HepG2 (cell line): ENCODE data around the gene CRYBA2. TPM values are rescaled to one million over a fixed set of nuclear protein-coding genes. Genes with fewer than 3 reads are reported as not detected.

Source experiments
- ATAC-seq: fragments of 200-7000 bp; cut with Tn5 transposase; 3 replicates; pipeline ENCODE4 v1.9.1; 2020; ENCODE audit warnings: mild to moderate bottlenecking, moderate library complexity
- BruUV-seq: library from RNA; stranded (reverse); fragments of 400-500 nt; replicated peaks from 2 replicates; lab custom pipeline; 2021; lab: Mats Ljungman, UMichigan
- CTCF ChIA-PET: fragments of 300-600 bp; formaldehyde crosslinking; extraction: SDS; loops from one replicate; lab custom pipeline; 2021; ENCODE audit warnings: low total read pairs, inconsistent platforms, low intra/inter-chr PET ratio; lab: Yijun Ruan, JAX
- POLR2A ChIA-PET: fragments of 350-600 bp; sonication (Branson Sonifier 250); formaldehyde crosslinking; loops from one replicate; lab custom pipeline; 2020; ENCODE audit warnings: antibody characterized with exemption, inconsistent platforms; lab: Yijun Ruan, JAX
- DNase-seq: peaks from one replicate; pipeline ENCODE4 v3.0.0-alpha.2; 2015; ENCODE audit warnings: low spot score
- FAIRE-seq: peaks from 3 replicates; lab custom pipeline; 2011; peaks lifted over from hg19 to GRCh38; lab: Jason Lieb, UNC
- H2AFZ ChIP-seq: one replicate; pipeline ENCODE4 v1.6.1; 2011; ENCODE audit warnings: low read length, inconsistent platforms
- H3K27ac ChIP-seq: fragments of 300-600 bp; 3 replicates; pipeline ENCODE4 v1.8.0; 2011; ENCODE audit warnings: mixed run types, mild to moderate bottlenecking, mixed read lengths, low read length, inconsistent platforms; ENCODE audit not compliant: insufficient read depth; ENCODE audit errors: extremely low read length
- H3K27me3 ChIP-seq, 2 experiments: fragments of 200-600 bp in 1 of 2; 2 replicates in 1 of 2; 3 replicates in 1 of 2; pipeline versions ENCODE4 v1.6.0 to v1.8.0; 2011; ENCODE audit warnings: low read length in 2 of 2, mild to moderate bottlenecking in 2 of 2, moderate library complexity in 2 of 2, inconsistent platforms in 1 of 2; ENCODE audit not compliant: insufficient read depth in 2 of 2, control insufficient read depth in 1 of 2
- H3K36me3 ChIP-seq, 2 experiments: fragments of 200-600 bp in 1 of 2; replicated peaks in 1 of 2; 2 replicates in 1 of 2; 3 replicates in 1 of 2; pipeline versions ENCODE4 v1.5.1 to v1.8.0; 2011; ENCODE audit warnings: low read length in 2 of 2, inconsistent platforms in 1 of 2; ENCODE audit not compliant: insufficient read depth in 2 of 2, control insufficient read depth in 1 of 2
- H3K4me1 ChIP-seq: 2 replicates; pipeline ENCODE4 v1.5.1; 2012; ENCODE audit warnings: low read length, inconsistent platforms; ENCODE audit not compliant: insufficient read depth
- H3K4me2 ChIP-seq: 2 replicates; pipeline ENCODE4 v1.6.0; 2011; ENCODE audit warnings: low read depth, low read length, inconsistent platforms
- H3K4me3 ChIP-seq, 3 experiments: fragments of 200-600 bp in 1 of 3; sonication (generic), shearing (Covaris generic) in 1 of 3; replicated peaks in 1 of 3; 2 replicates each; pipeline ENCODE4 v1.5.1; 2011 to 2016; ENCODE audit warnings: low read length in 3 of 3, inconsistent platforms in 2 of 3, low read depth in 2 of 3, mild to moderate bottlenecking in 2 of 3, control low read depth in 1 of 3, mixed read lengths in 1 of 3; ENCODE audit not compliant: insufficient read depth in 1 of 3
- H3K79me2 ChIP-seq: one replicate; pipeline ENCODE4 v1.6.1; 2011; ENCODE audit warnings: low read length, inconsistent platforms; ENCODE audit not compliant: insufficient read depth
- H3K9ac ChIP-seq: 2 replicates; pipeline ENCODE4 v1.6.0; 2011; ENCODE audit warnings: mild to moderate bottlenecking, low read depth, low read length, inconsistent platforms; ENCODE audit not compliant: insufficient read depth
- H3K9me3 ChIP-seq: 2 replicates; pipeline ENCODE4 v1.5.1; 2012; ENCODE audit warnings: mild to moderate bottlenecking, low read length
- H4K20me1 ChIP-seq: 2 replicates; pipeline ENCODE4 v1.6.0; 2011; ENCODE audit warnings: inconsistent platforms, mild to moderate bottlenecking, low read length, moderate library complexity; ENCODE audit not compliant: insufficient read depth
- BCL6 ChIP-seq: IDR thresholded peaks from 2 replicates; pipeline ENCODE4 v1.6.1; 2016; ENCODE audit warnings: missing genetic modification reagents, missing compliant biosample characterization
- BRD4 ChIP-seq: sonication (generic); formaldehyde crosslinking; IDR thresholded peaks from 2 replicates; pipeline ENCODE4 v1.4.0; 2020; ENCODE audit warnings: missing genetic modification reagents
- CENPX ChIP-seq: sonication (generic); formaldehyde crosslinking; IDR thresholded peaks from 2 replicates; pipeline ENCODE4 v1.9.0; 2021; ENCODE audit warnings: mild to moderate bottlenecking, missing genetic modification reagents, moderate library complexity
- E2F2 ChIP-seq: sonication (generic); formaldehyde crosslinking; IDR thresholded peaks from 2 replicates; pipeline ENCODE4 v1.4.0; 2020; ENCODE audit warnings: missing genetic modification reagents, borderline replicate concordance
- ELF3 ChIP-seq: IDR thresholded peaks from 2 replicates; pipeline ENCODE4 v1.6.1; 2016; ENCODE audit warnings: missing genetic modification reagents, missing compliant biosample characterization
- NCOA2 ChIP-seq: sonication (generic); formaldehyde crosslinking; IDR thresholded peaks from 2 replicates; pipeline ENCODE4 v1.8.0; 2022; ENCODE audit warnings: inconsistent platforms
- PCBP1 ChIP-seq: fragments of 200-400 bp; formaldehyde crosslinking; IDR thresholded peaks from 2 replicates; pipeline ENCODE4 v1.6.1; 2017; ENCODE audit warnings: mild to moderate bottlenecking, low read depth, low read length, borderline replicate concordance
- PHF20 ChIP-seq: sonication (generic); formaldehyde crosslinking; IDR thresholded peaks from 2 replicates; pipeline ENCODE4 v1.5.0; 2020; ENCODE audit warnings: mild to moderate bottlenecking, missing genetic modification reagents
- RORA ChIP-seq: sonication (generic); formaldehyde crosslinking; IDR thresholded peaks from 2 replicates; pipeline ENCODE4 v1.5.0; 2020; ENCODE audit warnings: mild to moderate bottlenecking, missing genetic modification reagents, moderate library complexity
- TGIF2 ChIP-seq: IDR thresholded peaks from 2 replicates; pipeline ENCODE4 v1.6.1; 2016; ENCODE audit warnings: control low read depth, missing compliant biosample characterization
- ZFP36L2 ChIP-seq: sonication (generic); formaldehyde crosslinking; IDR thresholded peaks from 2 replicates; pipeline ENCODE4 v1.4.0; 2020; ENCODE audit warnings: missing genetic modification reagents
- ZMYM3 ChIP-seq: sonication (generic); formaldehyde crosslinking; IDR thresholded peaks from 2 replicates; pipeline ENCODE4 v1.5.1; 2020; ENCODE audit warnings: mild to moderate bottlenecking, missing genetic modification reagents
- ZNF30 ChIP-seq: sonication (generic); formaldehyde crosslinking; IDR thresholded peaks from 2 replicates; pipeline ENCODE4 v1.5.0; 2020; ENCODE audit warnings: mild to moderate bottlenecking, missing genetic modification reagents
- ZNF660 ChIP-seq: sonication (generic); formaldehyde crosslinking; IDR thresholded peaks from 2 replicates; pipeline ENCODE4 v1.5.1; 2020; ENCODE audit warnings: mild to moderate bottlenecking, low read depth, missing genetic modification reagents, borderline replicate concordance
- ZNF800 ChIP-seq: sonication (generic); formaldehyde crosslinking; IDR thresholded peaks from 2 replicates; pipeline ENCODE4 v1.4.0; 2020; ENCODE audit warnings: missing genetic modification reagents
- WGBS: methylation state at CpG from one replicate; pipeline ENCODE4 v1.1.6; 2017; ENCODE audit warnings: low lambda C conversion rate; 5-methylcytosine and 5-hydroxymethylcytosine counted together
- in situ Hi-C: cut with HindIII; loops from 2 replicates; pipeline ENCODE4 v1.10.0; 2017; ENCODE audit warnings: low pct_unique_long_range_greater_than_20kb; ENCODE audit not compliant: extremely low pct_ligation_motif_present
- intact Hi-C: fragments of 100-400 bp; cut with micrococcal nuclease; formaldehyde crosslinking; loops from one replicate; pipeline ENCODE4 v1.10.0; 2022; ENCODE audit not compliant: unreplicated experiment
- polyA plus RNA-seq, 8 experiments: library from polyadenylated mRNA; depleted of rRNA in 3 of 8; stranded (reverse) in 7 of 8; unstranded in 1 of 8; fragments of >200 nt; fragmentation: Illumina TruSeq in 4 of 8; extraction: Trizol in 4 of 8; gene quantifications; 2 replicates each; pipeline versions ENCODE4 v1.2.1 to v1.2.3, GENCODE V29; 2011 to 2016; ENCODE audit warnings: low read depth in 4 of 8, missing spikeins in 1 of 8, mixed read lengths in 1 of 8; ENCODE audit not compliant: insufficient read depth in 1 of 8
- total RNA-seq, 5 experiments: library from RNA; depleted of rRNA; stranded (reverse); fragments of >200 nt; fragmentation: Illumina TruSeq; extraction: Trizol; gene quantifications; 2 replicates each; pipeline ENCODE4 v1.2.3, GENCODE V29; 2016; ENCODE audit warnings: low read depth in 1 of 5

CRYBA2 gene
- total and polyA plus RNA-seq, 2 of the 13 experiments (the other 11 are each of a cell fraction or from before 2014, with no cell fraction given), result not detected

- intact Hi-C loops, result no loop called here
- ChIA-PET CTCF (no interaction called here), POLR2A (no interaction called here)
- Histone ChIP-seq H3K4me3 (no peak overlapping the region), H4K20me1 (peaks cover 9% of the 10 kb centered on the region; the same call in 1 of the 2 replicates), H3K27me3 (peaks cover 37 to 89% of the 10 kb centered on the region in 2 experiments), H2AFZ (no peak overlapping the region), H3K27ac (no peak overlapping the region), H3K4me2 (no peak overlapping the region), H3K36me3 (no peaks in the 10 kb centered on the region), H3K79me2 (no peaks in the 10 kb centered on the region), H3K9me3 (no peaks in the 10 kb centered on the region), H3K4me1 (no peaks in the 10 kb centered on the region), H3K9ac (no peak overlapping the region)
- TF ChIP-seq CENPX (CRISPR knock-in tag) (no peak), BRD4 (no peak), PHF20 (CRISPR knock-in tag) (no peak), RORA (no peak), ZNF800 (CRISPR knock-in tag) (no peak), PCBP1 (no peak), ZFP36L2 (CRISPR knock-in tag) (no peak), NCOA2 (no peak), ZNF30 (CRISPR knock-in tag) (no peak), E2F2 (no peak), ZNF660 (CRISPR knock-in tag) (no peak), ZMYM3 (no peak), ELF3 (CRISPR knock-in tag) (no peak), TGIF2 (no peak), BCL6 (no peak)
- WGBS, result 36% methylated on average over 13 of the region's 14 CpGs
- no peak for FAIRE-seq
- in situ Hi-C loops, result no loop called here
- DNase-seq, result no peak
- BruUV-seq, result no TSS peak
- no peak for ATAC-seq
Measured at GRCh38 chr2:219017201-219017931, 24.1 kb upstream of the CRYBA2 start.
